CD14-positive monocyte (primary cell): ENCODE measurements around the gene EYA4. TPM values are rescaled to one million over a fixed set of nuclear protein-coding genes. Genes with fewer than 3 reads are reported as not detected.

Experiments
- DNase-seq, 3 donors: peaks; one replicate each; pipeline ENCODE4 v3.0.0-alpha.2; 2011 to 2022
- H2AFZ ChIP-seq: 2 replicates; pipeline ENCODE4 v1.6.0; 2012; ENCODE audit warnings: mild to moderate bottlenecking, low read depth, low read length, inconsistent platforms; ENCODE audit not compliant: insufficient read depth, poor library complexity, severe bottlenecking
- H3K27ac ChIP-seq, 2 donors: 1 replicate in 1 of 2; 2 replicates in 1 of 2; pipeline ENCODE4 v1.5.1; 2012 to 2013; ENCODE audit warnings: low read length in 2 of 2, control low read depth in 1 of 2, inconsistent platforms in 1 of 2, low read depth in 1 of 2, mild to moderate bottlenecking in 1 of 2
- H3K27me3 ChIP-seq, 2 donors: one replicate each; pipeline versions ENCODE4 v1.6.0 to v1.6.1; 2011 to 2013; ENCODE audit warnings: low read length in 2 of 2; ENCODE audit not compliant: control insufficient read depth in 2 of 2, insufficient read depth in 2 of 2
- H3K36me3 ChIP-seq, 2 donors: replicated peaks in 1 of 2; 1 replicate in 1 of 2; 2 replicates in 1 of 2; pipeline versions ENCODE4 v1.5.1 to v1.6.1; 2012 to 2013; ENCODE audit warnings: low read length in 2 of 2, control low read depth in 1 of 2, inconsistent platforms in 1 of 2, mild to moderate bottlenecking in 1 of 2; ENCODE audit not compliant: insufficient read depth in 2 of 2, control insufficient read depth in 1 of 2
- H3K4me1 ChIP-seq, 2 donors: 1 replicate in 1 of 2; 2 replicates in 1 of 2; pipeline versions ENCODE4 v1.5.1 to v1.6.1; 2012 to 2013; ENCODE audit warnings: low read length in 2 of 2, control low read depth in 1 of 2, inconsistent platforms in 1 of 2, mild to moderate bottlenecking in 1 of 2, moderate library complexity in 1 of 2; ENCODE audit not compliant: insufficient read depth in 2 of 2, control insufficient read depth in 1 of 2
- H3K4me2 ChIP-seq: replicated peaks from 2 replicates; pipeline ENCODE3; 2012; ENCODE audit warnings: low read length, moderate library complexity, mild to moderate bottlenecking; ENCODE audit not compliant: poor library complexity, severe bottlenecking; ENCODE audit errors: extremely low read depth
- H3K4me3 ChIP-seq, 3 experiments: fragments of 200-600 bp in 1 of 3; sonication (generic) in 1 of 3; replicated peaks in 1 of 3; 1 replicate in 2 of 3; 2 replicates in 1 of 3; pipeline ENCODE4 v1.5.1; 2011 to 2013; ENCODE audit warnings: low read length in 3 of 3, mild to moderate bottlenecking in 3 of 3, control low read depth in 2 of 3, low read depth in 2 of 3, inconsistent platforms in 1 of 3, moderate library complexity in 1 of 3
- H3K79me2 ChIP-seq: 2 replicates; pipeline ENCODE4 v1.6.0; 2012; ENCODE audit warnings: mild to moderate bottlenecking, control low read depth, inconsistent platforms, low read length, moderate library complexity; ENCODE audit not compliant: insufficient read depth
- H3K9ac ChIP-seq: 2 replicates; pipeline ENCODE4 v1.6.0; 2017; ENCODE audit warnings: low read length, mild to moderate bottlenecking; ENCODE audit not compliant: insufficient read depth, poor library complexity, severe bottlenecking
- H3K9me3 ChIP-seq, 2 donors: replicated peaks in 1 of 2; 1 replicate in 1 of 2; 2 replicates in 1 of 2; pipeline versions ENCODE4 v1.5.1 to v1.6.1; 2012 to 2013; ENCODE audit warnings: low read length in 2 of 2, control low read depth in 1 of 2; ENCODE audit not compliant: control insufficient read depth in 1 of 2, insufficient read depth in 1 of 2
- H4K20me1 ChIP-seq: 2 replicates; pipeline ENCODE4 v1.6.0; 2012; ENCODE audit warnings: mild to moderate bottlenecking, low read length, control low read depth, moderate library complexity; ENCODE audit not compliant: insufficient read depth
- H3K27ac Mint-ChIP-seq, 7 donors: one replicate each; pipeline ENCODE4 v1.8.0; 2020; ENCODE audit warnings: mild to moderate bottlenecking in 7 of 7, mixed read lengths in 7 of 7, moderate library complexity in 6 of 7, inconsistent platforms in 2 of 7
- H3K27me3 Mint-ChIP-seq, 3 donors: one replicate each; pipeline ENCODE4 v1.8.0; 2021 to 2022; ENCODE audit warnings: low read depth in 3 of 3, mild to moderate bottlenecking in 3 of 3, mixed read lengths in 3 of 3, moderate library complexity in 3 of 3, inconsistent platforms in 1 of 3
- H3K36me3 Mint-ChIP-seq, 2 donors: one replicate each; pipeline ENCODE4 v1.8.0; 2020; ENCODE audit warnings: mixed read lengths in 2 of 2, inconsistent platforms in 1 of 2, mild to moderate bottlenecking in 1 of 2
- H3K4me1 Mint-ChIP-seq: one replicate; pipeline ENCODE4 v1.8.0; 2020; ENCODE audit warnings: mild to moderate bottlenecking, mixed read lengths
- H3K4me3 Mint-ChIP-seq, 2 donors: one replicate each; pipeline ENCODE4 v1.8.0; 2020; ENCODE audit warnings: mild to moderate bottlenecking in 2 of 2, mixed read lengths in 2 of 2, moderate library complexity in 1 of 2
- H3K9me3 Mint-ChIP-seq, 7 donors: one replicate each; pipeline ENCODE4 v1.8.0; 2020 to 2022; ENCODE audit warnings: mixed read lengths in 7 of 7, mild to moderate bottlenecking in 6 of 7, moderate library complexity in 6 of 7, inconsistent platforms in 2 of 7
- CTCF ChIP-seq: fragments of 200-600 bp; IDR thresholded peaks from one replicate; pipeline ENCODE4 v1.8.0; 2022; ENCODE audit warnings: antibody characterized with exemption, mild to moderate bottlenecking
- WGBS: methylation state at CpG from one replicate; pipeline ENCODE4 v1.1.5; 2013; ENCODE audit warnings: missing lambda C conversion rate; ENCODE audit not compliant: insufficient coverage; 5-methylcytosine and 5-hydroxymethylcytosine counted together
- intact Hi-C, 2 donors: fragments of 100-400 bp; cut with micrococcal nuclease; formaldehyde crosslinking; loops; one replicate each; pipeline versions ENCODE4 v1.15.0 to v1.15.1; 2023
- polyA plus RNA-seq, 3 donors: library from polyadenylated mRNA; depleted of rRNA in 1 of 3; unstranded in 2 of 3; stranded (reverse) in 1 of 3; fragments of 300-500 nt in 2 of 3; fragments of >200 nt in 1 of 3; fragmentation: Illumina TruSeq in 2 of 3; gene quantifications; 1 replicate in 2 of 3; 2 replicates in 1 of 3; pipeline ENCODE4 v1.2.3, GENCODE V29; 2012 to 2021

EYA4 gene
- polyA plus RNA-seq, 3 donors: not detected

- H3K4me3 ChIP-seq: no peak overlapping the region
- WGBS: 60% methylated on average over 1 of the region's 2 CpGs
- no peak for TF ChIP-seq CTCF
- H3K9ac ChIP-seq: no peak overlapping the region
- intact Hi-C loops: no loop called here
- no peaks in the 10 kb centered on the region for H3K4me1 Mint-ChIP-seq
- no peak overlapping the region for H3K4me3 Mint-ChIP-seq
- no peaks in the 10 kb centered on the region for H3K9me3 ChIP-seq
- H3K4me1 ChIP-seq: no peaks in the 10 kb centered on the region
- peaks cover 0 to 2% (median 0%) of the 10 kb centered on the region in 3 donors for H3K27me3 Mint-ChIP-seq
- H3K9me3 Mint-ChIP-seq: peaks cover 0 to 2% (median 0%) of the 10 kb centered on the region in 7 donors
- no peak overlapping the region for H3K4me2 ChIP-seq
- H3K27ac ChIP-seq: no peak overlapping the region
- H2AFZ ChIP-seq: no peak overlapping the region
- no peaks in the 10 kb centered on the region for H3K36me3 ChIP-seq
- no peak for DNase-seq
- no peaks in the 10 kb centered on the region for H3K27me3 ChIP-seq
- H3K27ac Mint-ChIP-seq: no peak overlapping the region
- no peaks in the 10 kb centered on the region for H3K36me3 Mint-ChIP-seq
- H3K79me2 ChIP-seq: no peaks in the 10 kb centered on the region
- H4K20me1 ChIP-seq: no peaks in the 10 kb centered on the region
Measured at GRCh38 chr6:133198725-133199124, 42.4 kb upstream of the EYA4 start.

GRCh38 chr6:133201231-133201630 is 39.9 kb upstream of the EYA4 start:
- Mint-ChIP-seq H3K27me3 (peaks cover 0 to 2% (median 0%) of the 10 kb centered on the region in 3 donors), H3K27ac (no peak overlapping the region), H3K36me3 (no peaks in the 10 kb centered on the region), H3K4me1 (no peaks in the 10 kb centered on the region), H3K4me3 (no peak overlapping the region), H3K9me3 (no peaks in the 10 kb centered on the region)
- DNase-seq: no peak
- H3K36me3 ChIP-seq: no peaks in the 10 kb centered on the region
- no peak overlapping the region for H3K4me2 ChIP-seq
- H3K79me2 ChIP-seq: no peaks in the 10 kb centered on the region
- no peak overlapping the region for H3K27ac ChIP-seq
- H3K27me3 ChIP-seq: no peaks in the 10 kb centered on the region
- no peak overlapping the region for H3K4me3 ChIP-seq
- H4K20me1 ChIP-seq: no peaks in the 10 kb centered on the region
- 77% methylated on average over 3 of the region's 4 CpGs for WGBS
- H3K9me3 ChIP-seq: no peaks in the 10 kb centered on the region
- H3K9ac ChIP-seq: no peak overlapping the region
- intact Hi-C loops: no loop called here
- no peak for TF ChIP-seq CTCF
- no peak overlapping the region for H2AFZ ChIP-seq
- no peaks in the 10 kb centered on the region for H3K4me1 ChIP-seq
